ENCODE data around the gene PPP1R9A.

PPP1R9A gene

DNA sequence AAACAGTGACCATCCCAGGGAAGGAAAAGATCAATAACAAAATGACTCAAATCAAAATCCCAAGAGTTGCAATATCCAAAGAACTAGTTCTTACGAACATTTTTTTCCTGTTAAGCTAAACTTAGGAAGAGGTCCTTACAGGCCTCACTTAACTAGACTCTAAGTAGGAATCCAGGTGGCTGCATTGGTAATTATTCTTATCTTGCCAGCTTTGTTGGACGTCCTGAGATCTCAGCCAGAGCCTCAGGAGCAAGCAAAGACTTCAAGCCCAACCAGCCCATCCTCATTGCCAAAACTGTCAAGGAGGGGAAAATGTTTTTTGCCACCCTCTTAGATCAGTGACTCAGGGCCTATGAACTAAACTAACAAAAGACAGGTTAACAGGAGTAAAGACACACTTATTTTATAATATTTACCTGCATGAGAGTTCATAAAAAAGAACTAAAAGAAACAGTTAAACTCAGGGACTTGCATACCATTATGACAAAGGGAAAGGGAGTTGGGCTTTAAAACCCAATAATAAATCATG is 18.3 kb upstream of the PPP1R9A start:
- H3K36me3 ChIP-seq (ENCODE audit: control insufficient read depth, insufficient read depth, low read length), result no peaks in the 10 kb centered on the region
- no peaks in the 10 kb centered on the region for H3K9me3 ChIP-seq (ENCODE audit: control insufficient read depth, low read length)
- no peak for DNase-seq
- H3K4me1 ChIP-seq (ENCODE audit: control insufficient read depth, insufficient read depth, low read length, poor library complexity, severe bottlenecking), result no peaks in the 10 kb centered on the region
- no peak overlapping the region for H3K4me3 ChIP-seq (ENCODE audit: insufficient read depth, low read depth, low read length, poor library complexity, severe bottlenecking)
- H3K27ac ChIP-seq (ENCODE audit: insufficient read depth, low read length, poor library complexity, severe bottlenecking), result no peak overlapping the region
- H3K27me3 ChIP-seq (replicated peaks; ENCODE audit: control insufficient read depth, insufficient read depth, low read length, poor library complexity, severe bottlenecking), result no peaks in the 10 kb centered on the region

DNA sequence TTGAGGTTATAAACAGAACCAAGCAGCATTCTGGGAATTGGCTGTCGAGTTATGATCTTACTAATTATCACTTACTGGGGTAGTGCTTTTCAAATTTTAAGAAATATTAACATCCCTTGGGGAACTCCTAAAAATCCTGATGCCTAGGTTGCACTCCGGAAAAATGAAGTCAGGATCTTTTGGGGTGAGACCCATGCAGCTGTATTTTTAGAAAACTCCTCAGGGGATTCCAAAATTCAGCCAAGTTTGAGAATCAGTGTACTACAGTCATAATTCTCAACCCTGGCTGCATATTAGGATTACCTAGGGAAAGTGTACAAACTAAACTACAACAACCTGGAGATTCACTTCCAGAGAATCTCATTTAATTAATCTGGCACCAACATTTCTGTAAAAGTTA is 17.2 kb upstream of the PPP1R9A start:
- H3K27me3 ChIP-seq (replicated peaks; ENCODE audit: control insufficient read depth, insufficient read depth, low read length, poor library complexity, severe bottlenecking), result no peaks in the 10 kb centered on the region
- H3K9me3 ChIP-seq (ENCODE audit: control insufficient read depth, low read length), result no peaks in the 10 kb centered on the region
- H3K36me3 ChIP-seq (ENCODE audit: control insufficient read depth, insufficient read depth, low read length), result no peaks in the 10 kb centered on the region
- no peak for DNase-seq
- no peak overlapping the region for H3K4me3 ChIP-seq (ENCODE audit: insufficient read depth, low read depth, low read length, poor library complexity, severe bottlenecking)
- no peak overlapping the region for H3K27ac ChIP-seq (ENCODE audit: insufficient read depth, low read length, poor library complexity, severe bottlenecking)
- H3K4me1 ChIP-seq (ENCODE audit: control insufficient read depth, insufficient read depth, low read length, poor library complexity, severe bottlenecking), result no peaks in the 10 kb centered on the region

DNA sequence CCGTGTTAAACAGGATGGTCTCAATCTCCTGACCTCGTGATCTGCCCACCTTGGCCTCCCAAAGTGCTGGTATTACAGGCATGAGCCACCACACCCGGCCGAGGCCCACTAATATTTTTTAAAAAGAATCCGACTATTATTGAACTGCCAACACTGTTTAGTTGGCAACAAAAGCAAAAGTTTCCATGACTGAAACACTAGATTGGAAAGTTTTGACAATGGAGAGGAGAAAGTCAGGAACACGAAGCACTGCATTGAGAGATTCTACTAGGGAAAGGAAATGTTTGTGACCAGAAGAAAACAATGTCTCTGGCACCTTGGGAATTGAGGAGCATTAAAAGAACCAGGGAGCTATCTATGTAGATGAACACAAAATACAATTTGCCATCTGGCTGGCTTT is 13.7 kb upstream of the PPP1R9A start:
- no peak overlapping the region for H3K4me3 ChIP-seq (ENCODE audit: insufficient read depth, low read depth, low read length, poor library complexity, severe bottlenecking)
- H3K36me3 ChIP-seq (ENCODE audit: control insufficient read depth, insufficient read depth, low read length), result no peaks in the 10 kb centered on the region
- no peak for DNase-seq
- H3K4me1 ChIP-seq (ENCODE audit: control insufficient read depth, insufficient read depth, low read length, poor library complexity, severe bottlenecking), result no peaks in the 10 kb centered on the region
- H3K27ac ChIP-seq (ENCODE audit: insufficient read depth, low read length, poor library complexity, severe bottlenecking), result no peak overlapping the region
- no peaks in the 10 kb centered on the region for H3K9me3 ChIP-seq (ENCODE audit: control insufficient read depth, low read length)
- H3K27me3 ChIP-seq (replicated peaks; ENCODE audit: control insufficient read depth, insufficient read depth, low read length, poor library complexity, severe bottlenecking), result no peaks in the 10 kb centered on the region

DNA sequence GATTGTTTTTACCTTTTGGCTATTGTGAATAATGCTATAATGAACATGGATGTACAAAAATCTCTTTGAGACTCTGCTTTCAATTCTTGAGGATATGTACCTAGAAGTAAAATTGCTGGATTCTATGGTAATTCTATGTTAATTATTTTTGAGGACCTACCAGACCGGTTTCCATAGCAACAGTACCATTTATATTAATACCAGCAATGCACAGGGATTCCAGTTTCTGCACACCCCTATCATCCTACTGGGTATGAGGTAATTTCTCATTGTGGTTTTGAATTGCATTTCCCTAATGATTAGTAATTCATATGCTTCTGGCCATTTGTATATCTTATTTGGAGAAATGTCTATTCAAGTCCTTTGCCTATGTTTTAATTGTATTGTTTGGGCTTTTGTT is 9.9 kb upstream of the PPP1R9A start:
- Histone ChIP-seq H3K9me3 (ENCODE audit: control insufficient read depth, low read length) (no peaks in the 10 kb centered on the region), H3K4me1 (ENCODE audit: control insufficient read depth, insufficient read depth, low read length, poor library complexity, severe bottlenecking) (no peaks in the 10 kb centered on the region), H3K4me3 (ENCODE audit: insufficient read depth, low read depth, low read length, poor library complexity, severe bottlenecking) (no peak overlapping the region), H3K27me3 (replicated peaks; ENCODE audit: control insufficient read depth, insufficient read depth, low read length, poor library complexity, severe bottlenecking) (no peaks in the 10 kb centered on the region), H3K27ac (ENCODE audit: insufficient read depth, low read length, poor library complexity, severe bottlenecking) (no peak overlapping the region), H3K36me3 (ENCODE audit: control insufficient read depth, insufficient read depth, low read length) (no peaks in the 10 kb centered on the region)
- DNase-seq, result no peak

DNA sequence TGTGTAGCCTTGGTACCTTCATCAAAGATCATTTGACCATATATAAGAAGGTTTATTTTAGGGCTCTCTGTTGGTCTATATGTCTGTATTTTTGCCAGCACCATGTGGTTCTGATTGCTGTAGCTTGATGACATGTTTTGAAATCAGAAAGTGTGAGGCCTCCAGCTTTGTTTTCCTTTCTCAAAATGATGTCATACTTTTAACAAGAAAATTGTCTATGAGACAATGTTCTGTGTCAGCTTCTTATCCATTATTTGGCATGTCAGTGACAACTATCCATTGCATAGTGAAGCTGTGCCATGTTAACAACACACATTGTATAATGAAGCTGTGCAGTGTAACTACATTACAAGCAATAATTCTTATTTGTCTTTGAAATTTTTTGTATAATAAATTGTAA is 9.1 kb upstream of the PPP1R9A start:
- Histone ChIP-seq H3K4me1 (ENCODE audit: control insufficient read depth, insufficient read depth, low read length, poor library complexity, severe bottlenecking) (no peaks in the 10 kb centered on the region), H3K4me3 (ENCODE audit: insufficient read depth, low read depth, low read length, poor library complexity, severe bottlenecking) (no peak overlapping the region), H3K27ac (ENCODE audit: insufficient read depth, low read length, poor library complexity, severe bottlenecking) (no peak overlapping the region), H3K36me3 (ENCODE audit: control insufficient read depth, insufficient read depth, low read length) (no peaks in the 10 kb centered on the region), H3K27me3 (replicated peaks; ENCODE audit: control insufficient read depth, insufficient read depth, low read length, poor library complexity, severe bottlenecking) (no peaks in the 10 kb centered on the region), H3K9me3 (ENCODE audit: control insufficient read depth, low read length) (no peaks in the 10 kb centered on the region)
- no peak for DNase-seq

DNA sequence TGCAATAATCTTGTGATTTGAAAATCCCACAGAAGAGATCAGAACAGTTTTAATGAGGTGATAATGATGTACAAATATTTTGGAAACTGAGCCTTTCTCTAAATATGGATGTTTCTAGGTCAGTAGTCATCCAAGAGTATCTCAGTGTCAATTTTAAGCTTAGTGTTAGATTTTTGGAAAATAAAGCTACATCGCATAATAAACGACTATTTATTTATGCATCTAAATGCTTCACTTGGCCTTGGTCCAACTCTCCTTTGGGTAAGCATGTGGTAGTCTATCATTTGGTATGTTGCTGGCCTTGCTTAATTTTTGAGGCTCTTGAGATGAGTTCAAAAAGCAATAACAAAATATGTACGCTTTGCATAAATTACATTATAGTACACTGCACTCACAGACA is 5.4 kb upstream of the PPP1R9A start:
- Histone ChIP-seq H3K4me3 (ENCODE audit: insufficient read depth, low read depth, low read length, poor library complexity, severe bottlenecking) (no peak overlapping the region), H3K9me3 (ENCODE audit: control insufficient read depth, low read length) (no peaks in the 10 kb centered on the region), H3K4me1 (ENCODE audit: control insufficient read depth, insufficient read depth, low read length, poor library complexity, severe bottlenecking) (no peaks in the 10 kb centered on the region), H3K27me3 (replicated peaks; ENCODE audit: control insufficient read depth, insufficient read depth, low read length, poor library complexity, severe bottlenecking) (peaks cover 5% of the 10 kb centered on the region), H3K36me3 (ENCODE audit: control insufficient read depth, insufficient read depth, low read length) (no peaks in the 10 kb centered on the region), H3K27ac (ENCODE audit: insufficient read depth, low read length, poor library complexity, severe bottlenecking) (no peak overlapping the region)
- DNase-seq, result no peak

DNA sequence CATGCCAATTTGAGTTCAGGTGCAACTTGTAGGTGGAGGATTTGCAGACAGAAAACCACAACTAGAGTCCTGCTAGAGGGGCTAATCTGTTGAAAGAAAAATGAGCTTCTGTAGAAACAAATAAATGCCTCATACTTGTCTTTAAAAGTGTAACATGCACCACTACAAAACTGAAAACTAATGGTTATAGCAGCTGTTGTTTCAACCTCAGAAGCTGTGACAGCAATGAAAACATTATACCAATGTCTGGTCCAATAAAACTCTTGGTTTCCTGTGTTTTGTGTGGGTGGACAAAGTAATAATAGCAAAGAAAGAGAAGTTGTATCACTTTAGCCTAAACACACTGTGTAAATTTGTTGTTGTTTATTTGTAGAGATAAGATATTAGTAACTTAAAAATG is 3.4 kb upstream of the PPP1R9A start:
- no peak overlapping the region for H3K27ac ChIP-seq (ENCODE audit: insufficient read depth, low read length, poor library complexity, severe bottlenecking)
- H3K27me3 ChIP-seq (replicated peaks; ENCODE audit: control insufficient read depth, insufficient read depth, low read length, poor library complexity, severe bottlenecking), result peaks cover 16% of the 10 kb centered on the region
- H3K4me1 ChIP-seq (ENCODE audit: control insufficient read depth, insufficient read depth, low read length, poor library complexity, severe bottlenecking), result no peaks in the 10 kb centered on the region
- no peaks in the 10 kb centered on the region for H3K9me3 ChIP-seq (ENCODE audit: control insufficient read depth, low read length)
- no peak overlapping the region for H3K4me3 ChIP-seq (ENCODE audit: insufficient read depth, low read depth, low read length, poor library complexity, severe bottlenecking)
- no peaks in the 10 kb centered on the region for H3K36me3 ChIP-seq (ENCODE audit: control insufficient read depth, insufficient read depth, low read length)
- DNase-seq, result no peak

DNA sequence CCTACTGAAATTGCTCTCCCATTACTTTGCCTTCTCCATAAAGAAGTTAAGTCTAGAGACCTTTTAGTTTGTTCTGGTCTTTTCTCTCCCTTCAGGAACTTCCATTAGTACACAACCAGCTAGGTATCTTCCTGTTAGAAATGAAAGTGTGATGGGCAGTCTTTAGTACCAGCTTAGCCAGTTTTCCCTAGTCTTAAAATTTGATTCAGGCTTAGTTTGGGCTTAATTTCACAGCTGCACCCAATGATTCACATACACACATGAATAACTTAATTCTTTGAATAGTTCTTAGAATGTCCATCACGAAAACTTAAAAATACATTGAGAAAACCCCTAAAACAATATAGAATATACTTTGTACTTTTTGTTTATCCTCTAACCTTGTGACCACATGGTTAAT is 2.4 kb upstream of the PPP1R9A start:
- Histone ChIP-seq H3K36me3 (ENCODE audit: control insufficient read depth, insufficient read depth, low read length) (no peaks in the 10 kb centered on the region), H3K4me3 (ENCODE audit: insufficient read depth, low read depth, low read length, poor library complexity, severe bottlenecking) (no peak overlapping the region), H3K27ac (ENCODE audit: insufficient read depth, low read length, poor library complexity, severe bottlenecking) (no peak overlapping the region), H3K27me3 (replicated peaks; ENCODE audit: control insufficient read depth, insufficient read depth, low read length, poor library complexity, severe bottlenecking) (peaks cover 16% of the 10 kb centered on the region), H3K9me3 (ENCODE audit: control insufficient read depth, low read length) (no peaks in the 10 kb centered on the region), H3K4me1 (ENCODE audit: control insufficient read depth, insufficient read depth, low read length, poor library complexity, severe bottlenecking) (no peaks in the 10 kb centered on the region)
- no peak for DNase-seq

DNA sequence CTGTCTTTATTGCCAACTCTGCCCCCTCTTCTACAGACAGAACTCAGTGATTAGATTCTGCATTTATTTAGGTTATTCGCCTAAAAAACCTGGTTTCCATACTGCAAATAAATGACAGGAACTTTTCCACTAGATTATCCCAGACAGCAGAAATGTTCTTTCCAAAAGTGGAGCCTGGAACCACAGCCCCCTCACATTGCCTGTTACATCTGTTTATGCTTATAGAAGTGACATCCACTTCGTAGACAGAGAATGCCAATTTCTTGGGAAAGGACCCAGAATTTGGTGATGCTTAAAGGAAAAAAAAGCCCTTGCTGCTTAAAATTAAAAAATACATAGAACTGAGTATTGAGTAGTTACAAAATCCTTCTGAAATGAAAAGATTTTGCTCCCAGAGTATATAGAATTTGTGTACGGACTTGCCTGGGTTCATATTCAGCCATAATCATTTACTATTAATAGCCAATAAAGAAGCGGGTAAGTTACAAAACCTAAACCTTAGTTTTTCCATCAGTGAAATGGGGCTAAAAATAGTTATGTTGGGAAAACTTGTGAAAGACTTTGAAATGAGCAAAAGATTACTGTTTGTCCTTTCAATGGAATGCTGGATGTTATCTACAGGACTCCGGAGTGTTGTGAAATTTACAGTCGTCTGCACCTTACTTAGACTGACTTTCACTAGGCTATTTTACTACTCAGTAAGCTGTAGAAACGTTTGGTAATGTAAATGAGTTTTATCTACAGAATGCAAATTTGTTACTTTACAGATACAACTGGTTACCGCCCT is 1.1 kb upstream of the PPP1R9A start:
- H3K4me3 ChIP-seq (ENCODE audit: insufficient read depth, low read depth, low read length, poor library complexity, severe bottlenecking), result no peak overlapping the region
- no peak overlapping the region for H3K27ac ChIP-seq (ENCODE audit: insufficient read depth, low read length, poor library complexity, severe bottlenecking)
- no peaks in the 10 kb centered on the region for H3K36me3 ChIP-seq (ENCODE audit: control insufficient read depth, insufficient read depth, low read length)
- H3K9me3 ChIP-seq (ENCODE audit: control insufficient read depth, low read length), result no peaks in the 10 kb centered on the region
- no peaks in the 10 kb centered on the region for H3K4me1 ChIP-seq (ENCODE audit: control insufficient read depth, insufficient read depth, low read length, poor library complexity, severe bottlenecking)
- no peak for DNase-seq
- H3K27me3 ChIP-seq (replicated peaks; ENCODE audit: control insufficient read depth, insufficient read depth, low read length, poor library complexity, severe bottlenecking), result peaks cover 16% of the 10 kb centered on the region

DNA sequence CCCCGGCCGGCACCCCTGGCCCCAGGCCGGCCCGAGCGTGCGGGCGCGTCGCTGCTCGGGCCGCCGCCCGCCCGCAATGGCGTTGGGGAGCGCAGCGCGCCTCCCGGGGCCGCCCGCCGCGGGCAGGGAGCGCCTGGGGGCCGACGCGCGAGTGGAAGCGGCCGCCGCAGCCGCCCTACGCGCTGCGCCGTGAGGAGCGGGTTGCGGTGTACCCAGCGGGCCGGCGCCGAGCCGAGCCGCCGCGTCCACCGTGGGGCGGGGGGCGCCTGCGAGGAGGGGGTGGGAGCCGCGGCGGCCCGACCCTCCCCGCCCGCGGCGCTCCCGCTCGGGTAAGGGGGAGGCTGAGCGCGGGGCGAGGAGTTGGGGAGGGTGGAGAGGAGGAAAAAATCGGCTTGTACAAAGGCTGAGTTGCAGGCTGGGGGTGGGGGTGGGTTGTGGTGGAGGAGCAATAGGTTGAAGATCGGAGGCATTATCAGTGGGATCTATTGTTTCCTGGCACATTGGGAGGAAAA is 473 bp downstream of the PPP1R9A start:
- H3K9me3 ChIP-seq (ENCODE audit: control insufficient read depth, low read length), result no peaks in the 10 kb centered on the region
- peaks cover 16% of the 10 kb centered on the region for H3K27me3 ChIP-seq (replicated peaks; ENCODE audit: control insufficient read depth, insufficient read depth, low read length, poor library complexity, severe bottlenecking)
- no peak for DNase-seq
- no peak overlapping the region for H3K27ac ChIP-seq (ENCODE audit: insufficient read depth, low read length, poor library complexity, severe bottlenecking)
- no peaks in the 10 kb centered on the region for H3K36me3 ChIP-seq (ENCODE audit: control insufficient read depth, insufficient read depth, low read length)
- H3K4me1 ChIP-seq (ENCODE audit: control insufficient read depth, insufficient read depth, low read length, poor library complexity, severe bottlenecking), result no peaks in the 10 kb centered on the region
- H3K4me3 ChIP-seq (ENCODE audit: insufficient read depth, low read depth, low read length, poor library complexity, severe bottlenecking), result no peak overlapping the region

Data from effector memory CD4-positive, alpha-beta T cell (primary cell).